ENCODE measurements around the gene CELF4. TPM values are rescaled to one million over a fixed set of nuclear protein-coding genes. Genes with fewer than 3 reads are reported as not detected.

The CELF4 gene
- total and polyA plus RNA-seq, 2 donors (not counting 3 experiments of a cell fraction or from before 2014, with no cell fraction given): not detected

- TF ChIP-seq POLR2A (IDR thresholded peaks at IDR 0.05; ENCODE audit: low read depth, low read length) (no peak), MYC (IDR thresholded peaks at IDR 0.05; ENCODE audit: low read depth, low read length) (no peak), JUN (IDR thresholded peaks at IDR 0.05; ENCODE audit: borderline replicate concordance, insufficient read depth, insufficient read length, low read depth) (no peak), EZH2 (IDR thresholded peaks at IDR 0.05; ENCODE audit: borderline replicate concordance, low read depth, low read length, severe bottlenecking) (no peak), POLR2AphosphoS5 (IDR thresholded peaks at IDR 0.05; ENCODE audit: insufficient read depth, low read depth, low read length) (no peak), FOS (IDR thresholded peaks at IDR 0.05; ENCODE audit: borderline replicate concordance, insufficient read depth, low read length) (no peak), GATA2 (IDR thresholded peaks at IDR 0.05; ENCODE audit: insufficient read depth, insufficient read length, low read depth, low read length) (no peak), CTCF (IDR thresholded peaks at IDR 0.05; ENCODE audit: extremely low read depth in 1 of 2, insufficient read depth in 1 of 2, low read depth in 1 of 2, low read length in 2 of 2) (no peak)
- TF ChIP-seq, protein P1, sequence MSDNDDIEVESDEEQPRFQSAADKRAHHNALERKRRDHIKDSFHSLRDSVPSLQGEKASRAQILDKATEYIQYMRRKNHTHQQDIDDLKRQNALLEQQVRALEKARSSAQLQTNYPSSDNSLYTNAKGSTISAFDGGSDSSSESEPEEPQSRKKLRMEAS (IDR thresholded peaks at IDR 0.05; ENCODE audit: insufficient read depth, insufficient read length): no peak
- no peaks in the 10 kb centered on the region for H3K9me1 ChIP-seq (replicated peaks; ENCODE audit: control insufficient read depth, extremely low read depth, insufficient read depth, low read length)
- H4K20me1 ChIP-seq (replicated peaks; ENCODE audit: control insufficient read depth, extremely low read depth, insufficient read depth, low read length): no peaks in the 10 kb centered on the region
- no peaks in the 10 kb centered on the region for H3K36me3 ChIP-seq (ENCODE audit: control insufficient read depth in 2 of 2, extremely low read depth in 1 of 2, insufficient read depth in 2 of 2, low read length in 2 of 2)
- ChIA-PET POLR2A (no interaction called here), CTCF (interaction anchor here (1.1 kb wide), 1 partner anchor 9 kb away, joined by 3 read pairs; no protein-coding TSS in a partner anchor)
- no peaks in the 10 kb centered on the region for H3K27me3 ChIP-seq (ENCODE audit: control insufficient read depth in 2 of 2, insufficient read depth in 2 of 2, low read length in 2 of 2)
- H3K79me2 ChIP-seq (ENCODE audit: control insufficient read depth, insufficient read depth, low read length): no peaks in the 10 kb centered on the region
- H3K9me3 ChIP-seq (replicated peaks; ENCODE audit: control insufficient read depth, insufficient read depth, low read length): no peaks in the 10 kb centered on the region
- no peak for FAIRE-seq
- intact Hi-C loops (cut with micrococcal nuclease) (no loop called here), dilution Hi-C loops (cut with MboI; ENCODE audit: extremely low pct_ligation_motif_present, low sequenced_read_pairs) (no loop called here)
- H3K27ac ChIP-seq (ENCODE audit: insufficient read depth, low read depth, low read length): no peak overlapping the region
- no peaks in the 10 kb centered on the region for H3K4me1 ChIP-seq (ENCODE audit: control insufficient read depth, extremely low read depth, insufficient read depth, low read length)
- no TSS peak for BruUV-seq (replicated peaks)
- H3K9ac ChIP-seq (replicated peaks; ENCODE audit: extremely low read depth, insufficient read depth, low read length): no peak overlapping the region
- no peak overlapping the region for H3K4me3 ChIP-seq (replicated peaks in 1 of 3; ENCODE audit: insufficient read depth in 1 of 3, low read depth in 1 of 3, low read length in 3 of 3)
- H2AFZ ChIP-seq (ENCODE audit: low read depth, low read length): no peak overlapping the region
- H3K4me2 ChIP-seq (ENCODE audit: insufficient read depth, low read length): no peak overlapping the region
- no peak for DNase-seq (ENCODE audit: low read depth, low spot score)
Observed at GRCh38 chr18:37499913-37500312, 65.7 kb downstream of the CELF4 start.
